ENCODE data around the gene CD164L2. TPM values are rescaled to one million over a fixed set of nuclear protein-coding genes. Genes with fewer than 3 reads are reported as not detected.

Gene CD164L2
- polyA plus RNA-seq, 1 donor, result not detected

GRCh38 chr1:27363766-27364695, 19.1 kb downstream of the CD164L2 start:
- DNase-seq, result no peak

GRCh38 chr1:27361553-27361952, 21.6 kb downstream of the CD164L2 start:
- DNase-seq, result no peak

GRCh38 chr1:27361044-27361402, 22.1 kb downstream of the CD164L2 start:
- no peak for DNase-seq

DNA sequence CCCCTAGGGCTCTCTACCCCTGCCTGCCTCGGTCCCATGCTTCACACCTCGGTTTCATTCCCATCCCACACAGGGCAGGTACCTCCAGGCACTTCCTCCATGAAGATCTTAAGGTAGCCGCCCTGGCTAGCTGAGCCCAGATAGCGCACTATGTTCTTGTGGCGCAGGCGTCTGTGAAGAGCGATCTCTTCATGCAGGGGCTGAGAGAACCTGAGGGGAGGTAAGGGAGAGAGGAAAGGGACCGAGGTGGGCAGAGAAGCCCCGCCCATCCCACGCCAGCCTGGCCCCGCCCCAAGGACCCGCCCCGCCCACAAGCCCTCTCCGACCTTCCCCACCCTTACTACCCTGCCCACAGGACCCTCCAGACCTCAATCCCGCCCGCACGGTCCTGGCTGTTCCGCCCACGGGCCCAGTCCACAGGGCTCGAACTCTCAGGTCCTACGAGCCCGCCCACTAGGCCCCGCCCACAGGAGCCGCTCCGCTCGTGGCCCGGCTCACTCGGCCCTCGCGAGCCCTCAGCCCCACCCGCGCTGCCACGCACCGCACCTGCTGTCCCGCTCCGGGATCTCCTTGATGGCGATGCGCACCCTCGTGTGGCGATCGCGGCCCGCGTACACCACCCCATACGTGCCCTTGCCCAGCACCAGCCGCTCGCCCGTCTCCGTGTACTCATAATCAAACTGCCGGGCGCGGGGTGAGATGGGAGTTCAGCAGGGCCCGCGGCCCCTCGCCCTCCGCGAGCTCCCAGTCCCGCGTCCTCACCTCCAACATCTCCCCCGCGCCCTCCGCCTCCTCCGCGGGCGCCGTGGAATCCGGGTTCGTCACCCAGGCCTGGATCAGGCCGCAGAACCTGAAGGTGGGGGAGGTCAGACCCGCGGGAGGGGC, 22.7 kb downstream of the CD164L2 start:
- no peak for DNase-seq

DNA sequence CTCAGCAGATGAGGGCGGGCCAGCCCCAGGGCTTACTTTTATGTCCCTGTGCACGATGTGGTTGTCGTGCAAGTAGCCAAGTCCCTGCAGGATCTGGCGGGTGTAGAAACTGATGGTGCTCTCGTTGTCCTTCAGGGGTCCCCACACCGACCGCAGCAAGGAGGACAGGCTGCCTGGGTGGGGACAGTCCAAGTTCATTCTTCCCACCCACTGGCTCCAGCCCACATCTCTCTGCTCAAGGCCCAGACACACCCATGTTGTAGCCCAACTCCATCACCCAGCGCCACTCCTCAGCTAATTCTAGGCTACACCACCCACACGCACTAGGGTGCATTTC, 23.3 kb downstream of the CD164L2 start:
- DNase-seq, result no peak

DNA sequence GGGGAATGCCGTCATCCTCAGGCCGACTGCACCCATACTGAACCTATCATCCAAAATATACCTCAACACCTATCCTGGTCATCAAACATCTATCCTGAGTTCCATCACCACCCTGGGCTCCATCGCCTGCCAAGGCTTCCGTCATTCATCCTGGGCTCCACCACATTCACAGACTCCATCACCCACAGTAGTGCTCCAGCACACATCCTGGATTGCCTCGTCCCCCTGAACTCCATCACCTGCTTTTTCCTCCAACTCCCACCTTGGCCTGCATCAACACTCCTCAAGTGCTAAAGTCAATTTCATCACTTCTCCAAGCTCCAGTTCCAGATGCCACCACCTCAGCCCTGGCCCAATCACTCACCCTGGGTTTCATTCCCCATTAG, 24.2 kb downstream of the CD164L2 start:
- no peak for DNase-seq

DNA sequence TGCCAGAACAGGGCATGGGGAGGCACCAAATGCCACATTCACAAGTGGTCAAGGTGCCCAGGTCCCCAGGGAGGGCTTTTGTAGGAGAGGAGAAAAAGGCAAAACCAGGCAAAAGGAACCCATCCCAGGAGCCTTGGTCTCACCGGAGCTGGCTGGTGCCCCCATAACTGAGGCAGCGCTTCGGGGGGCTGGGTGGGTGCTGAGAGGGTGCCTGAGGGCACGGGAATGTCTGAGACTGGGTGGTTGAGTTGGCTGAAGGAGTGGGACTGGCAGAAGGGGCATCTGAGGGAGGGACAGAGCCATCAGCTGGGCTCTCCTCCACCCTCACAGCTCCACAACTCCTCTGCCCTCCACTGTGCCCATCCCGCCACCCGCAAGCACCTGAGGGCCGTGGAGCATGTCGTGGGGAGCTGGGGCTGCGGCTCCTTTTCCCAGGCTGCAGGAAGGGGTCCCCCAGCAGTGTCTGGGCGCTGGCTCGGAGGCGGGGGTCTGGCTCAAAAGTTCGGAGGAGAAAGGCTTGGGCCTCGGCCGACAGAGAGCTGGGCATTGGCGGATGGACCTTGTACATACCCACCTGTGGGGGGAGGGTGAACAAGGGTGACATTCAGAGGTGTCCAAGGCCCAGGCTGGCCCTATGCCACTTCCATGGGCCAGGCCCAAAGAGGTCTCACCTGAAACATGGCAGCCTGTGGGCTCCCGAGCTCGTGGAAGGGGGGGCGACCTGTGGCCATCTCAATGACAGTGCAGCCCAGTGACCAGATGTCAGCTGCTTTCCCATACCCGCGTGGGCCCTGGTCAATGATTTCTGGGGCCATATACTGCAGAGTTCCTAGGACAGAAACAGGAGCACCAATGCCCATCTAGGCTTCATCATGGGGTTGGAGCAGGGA, 24.9 kb downstream of the CD164L2 start:
- no peak for DNase-seq

GRCh38 chr1:27357281-27358037, 25.7 kb downstream of the CD164L2 start:
- DNase-seq, result peak; percentile 74

GRCh38 chr1:27356619-27357280, 26.4 kb downstream of the CD164L2 start:
- DNase-seq, result no peak

DNA sequence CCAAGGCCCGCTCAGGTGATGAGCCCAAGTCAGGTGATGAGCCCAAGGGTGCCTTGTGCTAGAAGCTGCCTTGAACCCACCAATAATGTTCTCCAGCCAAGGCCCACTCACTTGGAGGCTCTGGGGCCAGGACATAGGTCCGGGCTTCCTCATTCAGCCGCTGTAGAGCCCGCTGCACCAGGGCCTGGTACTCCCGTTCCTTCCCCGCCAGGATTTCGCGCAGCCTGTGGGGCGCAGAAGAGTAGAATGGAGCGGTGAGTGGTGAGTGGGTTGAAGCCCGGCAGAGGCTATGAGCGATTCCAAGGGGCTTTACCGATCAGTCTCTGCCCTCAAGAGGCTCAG, 26.9 kb downstream of the CD164L2 start:
- no peak for DNase-seq

- no peak for DNase-seq
Measured at GRCh38 chr1:27355683-27356082, 27.4 kb downstream of the CD164L2 start.

GRCh38 chr1:27353629-27354028, 29.5 kb downstream of the CD164L2 start:
- DNase-seq, result no peak

- DNase-seq, result no peak
Measured at GRCh38 chr1:27353166-27353565, 30.0 kb downstream of the CD164L2 start.

DNA sequence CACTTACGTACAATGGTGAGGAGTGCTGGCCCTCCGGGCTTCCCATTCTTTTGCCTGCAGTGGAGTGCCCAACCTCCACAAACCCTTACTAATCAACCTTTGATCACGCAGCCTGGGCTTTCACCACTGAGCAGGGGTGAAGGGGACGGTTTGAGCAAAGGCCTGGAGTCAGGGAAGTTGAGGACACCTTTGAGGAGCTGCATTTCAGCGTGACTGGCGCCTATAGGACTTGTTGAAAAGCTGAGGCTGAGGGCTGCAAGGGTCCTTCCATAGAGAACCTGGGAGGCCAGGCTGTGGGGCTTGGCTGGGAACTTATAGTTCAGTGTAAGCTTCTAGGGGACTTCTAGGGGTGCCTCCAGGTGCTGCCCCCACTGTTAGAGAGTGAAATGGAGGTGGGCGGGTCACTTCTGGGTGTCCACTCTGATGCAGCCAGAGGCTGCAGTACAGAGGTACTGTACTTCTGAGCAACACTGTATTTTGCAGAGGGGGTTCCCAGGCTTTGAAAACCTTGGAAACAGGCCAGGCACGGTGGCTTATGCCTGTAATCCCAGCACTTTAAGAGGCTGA, 31.5 kb downstream of the CD164L2 start:
- DNase-seq, result no peak

DNA sequence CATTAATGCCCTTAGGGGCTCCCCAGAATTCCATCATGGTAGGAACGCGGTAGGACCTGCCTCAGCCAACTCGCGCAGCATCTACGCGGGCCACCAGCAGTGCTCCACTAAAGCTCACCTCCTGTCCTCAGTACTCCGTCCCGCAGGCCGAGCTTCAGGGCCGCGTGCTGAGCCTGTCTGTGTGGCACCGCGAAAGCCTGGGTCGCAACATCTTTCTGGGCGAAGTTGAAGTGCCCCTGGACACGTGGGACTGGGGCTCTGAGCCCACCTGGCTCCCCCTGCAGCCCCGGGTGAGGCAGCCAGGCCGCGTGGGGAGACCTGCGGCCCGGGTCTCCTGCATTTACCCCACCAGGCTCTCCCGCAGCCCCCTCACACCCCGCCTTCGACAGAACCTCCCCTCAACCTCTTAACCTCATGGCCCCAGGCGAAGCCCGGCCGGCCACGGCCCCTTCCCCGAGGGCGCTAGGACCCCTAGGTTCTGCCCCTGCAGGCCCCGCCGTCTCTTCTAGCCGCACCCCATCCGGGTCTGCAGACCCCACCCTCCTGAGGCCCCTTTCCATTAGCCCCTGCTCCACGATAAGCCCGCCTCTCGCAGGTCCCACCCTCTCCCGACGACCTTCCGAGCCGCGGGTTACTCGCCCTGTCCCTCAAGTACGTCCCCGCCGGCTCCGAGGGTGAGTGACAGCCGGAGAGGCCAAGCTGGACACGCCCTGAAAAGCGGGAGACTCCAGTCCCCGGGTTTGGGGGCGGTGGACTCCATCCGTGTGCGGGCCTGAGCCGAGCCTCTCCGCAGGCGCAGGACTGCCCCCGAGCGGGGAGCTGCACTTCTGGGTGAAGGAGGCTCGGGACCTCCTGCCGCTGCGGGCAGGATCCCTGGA, 32.2 kb downstream of the CD164L2 start:
- no peak for DNase-seq

- peak; percentile 72 for DNase-seq
Measured at GRCh38 chr1:27349784-27350662, 33.1 kb downstream of the CD164L2 start.

DNA sequence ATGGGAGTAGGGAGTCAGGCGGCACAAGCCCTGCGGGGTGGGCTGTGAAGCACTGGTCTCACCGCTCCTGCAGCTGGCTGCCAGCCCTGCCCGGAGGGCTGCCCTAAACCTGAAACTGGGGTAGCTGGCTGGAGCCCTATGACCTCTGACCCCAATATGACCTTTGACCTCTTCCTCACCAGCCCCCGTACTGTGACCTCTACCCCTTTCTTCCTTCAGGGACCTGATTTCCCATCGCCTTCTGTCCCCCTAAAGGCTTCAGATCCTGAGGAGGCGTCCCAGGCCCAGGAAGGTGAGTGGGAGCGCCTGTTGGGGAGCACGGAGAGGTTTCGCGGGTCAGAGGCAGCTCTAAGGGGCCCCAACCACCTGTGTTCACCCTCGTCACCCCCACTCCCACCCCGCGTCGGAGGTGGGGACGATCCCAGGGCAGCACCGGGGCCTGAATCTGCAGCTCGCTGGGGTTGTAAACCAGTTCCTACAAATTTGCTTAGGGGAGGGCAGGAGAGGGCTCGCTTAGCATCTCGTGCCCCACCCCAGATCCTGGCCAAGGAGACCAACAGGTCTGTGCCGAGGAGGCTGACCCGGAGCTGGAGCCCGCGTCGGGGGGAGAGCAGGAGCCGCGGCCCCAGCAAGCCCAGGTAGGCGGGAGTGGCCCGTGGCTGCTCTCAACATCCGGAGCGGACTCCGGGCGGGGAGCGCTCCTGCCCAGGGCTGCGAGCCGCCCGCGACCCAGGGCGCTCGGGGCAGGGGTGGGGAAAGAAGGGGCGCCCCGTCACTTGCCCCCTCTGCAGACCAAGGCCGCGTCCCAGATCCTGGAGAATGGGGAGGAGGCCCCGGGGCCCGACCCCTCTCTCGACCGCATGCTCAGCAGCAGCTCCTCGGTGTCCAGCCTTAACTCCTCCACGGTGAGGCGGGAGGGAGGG, 34.0 kb downstream of the CD164L2 start:
- DNase-seq, result no peak

Measured in hindlimb muscle (tissue), 1 donor.